ENCODE measurements around the gene PAX7. TPM values are rescaled to one million over a fixed set of nuclear protein-coding genes. Genes with fewer than 3 reads are reported as not detected.

Gene PAX7
- total RNA-seq, 2 donors from 2014 or later: not detected

GRCh38 chr1:18721041-18721440 lies 90.4 kb downstream of the PAX7 start:
- Mint-ChIP-seq H3K4me3 (no peak overlapping the region), H3K9me3 (no peaks in the 10 kb centered on the region), H3K36me3 (no peaks in the 10 kb centered on the region), H3K27ac (no peak overlapping the region), H3K27me3 (peaks cover 48 to 61% of the 10 kb centered on the region in 2 donors), H3K4me1 (ENCODE audit: low read depth in 2 of 2) (peaks cover 0 to 8% of the 10 kb centered on the region in 2 donors)
- DNase-seq (ENCODE audit: low spot score): no peak
- ATAC-seq: no peak

DNA sequence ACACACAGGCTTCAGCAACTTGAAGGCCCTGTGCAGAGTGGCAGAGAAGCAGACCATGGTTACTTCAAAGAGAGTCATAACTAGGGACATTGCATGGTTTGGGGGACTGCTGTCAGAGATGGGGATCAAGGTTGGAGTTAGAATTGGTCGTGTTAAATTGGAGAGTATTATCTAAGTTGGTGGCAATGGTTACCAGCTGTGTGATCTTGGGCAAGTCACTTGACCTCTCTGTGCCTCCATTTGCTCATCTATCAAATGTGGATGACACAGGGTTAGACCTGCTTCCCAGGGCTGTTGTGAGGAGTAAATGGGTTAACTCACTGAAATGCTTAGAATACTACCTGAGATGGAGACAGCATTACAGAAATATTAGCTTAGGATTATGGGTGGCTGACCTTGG lies 91.1 kb downstream of the PAX7 start:
- H3K36me3 Mint-ChIP-seq: no peaks in the 10 kb centered on the region
- no peak overlapping the region for H3K27ac Mint-ChIP-seq
- H3K27me3 Mint-ChIP-seq: peaks cover 42 to 61% of the 10 kb centered on the region in 2 donors
- H3K9me3 Mint-ChIP-seq: no peaks in the 10 kb centered on the region
- no peak for ATAC-seq
- no peak overlapping the region for H3K4me3 Mint-ChIP-seq
- DNase-seq (ENCODE audit: low spot score): no peak
- H3K4me1 Mint-ChIP-seq (ENCODE audit: low read depth in 2 of 2): peaks cover 0 to 4% of the 10 kb centered on the region in 2 donors

GRCh38 chr1:18722270-18722669 lies 91.6 kb downstream of the PAX7 start:
- Mint-ChIP-seq H3K27me3 (peaks cover 46 to 63% of the 10 kb centered on the region in 2 donors), H3K4me1 (ENCODE audit: low read depth in 2 of 2) (peaks cover 0 to 4% of the 10 kb centered on the region in 2 donors), H3K36me3 (no peaks in the 10 kb centered on the region), H3K9me3 (no peaks in the 10 kb centered on the region), H3K4me3 (no peak overlapping the region), H3K27ac (no peak overlapping the region)
- no peak for DNase-seq (ENCODE audit: low spot score)
- no peak for ATAC-seq

- H3K27ac Mint-ChIP-seq: no peak overlapping the region
- H3K4me1 Mint-ChIP-seq (ENCODE audit: low read depth in 2 of 2): no peaks in the 10 kb centered on the region
- peaks cover 45 to 63% of the 10 kb centered on the region in 2 donors for H3K27me3 Mint-ChIP-seq
- no peaks in the 10 kb centered on the region for H3K36me3 Mint-ChIP-seq
- DNase-seq (ENCODE audit: low spot score) (no peak), ATAC-seq (no peak)
- H3K9me3 Mint-ChIP-seq: no peaks in the 10 kb centered on the region
- H3K4me3 Mint-ChIP-seq: no peak overlapping the region
These were observed 92.6 kb downstream of the PAX7 start for GRCh38 chr1:18723206-18723605.

- Mint-ChIP-seq H3K4me1 (ENCODE audit: low read depth in 2 of 2) (no peaks in the 10 kb centered on the region), H3K27ac (no peak overlapping the region), H3K36me3 (no peaks in the 10 kb centered on the region), H3K4me3 (no peak overlapping the region), H3K27me3 (peaks cover 47 to 67% of the 10 kb centered on the region in 2 donors), H3K9me3 (no peaks in the 10 kb centered on the region)
- DNase-seq (ENCODE audit: low spot score) (no peak), ATAC-seq (no peak)
These were observed 93.2 kb downstream of the PAX7 start for GRCh38 chr1:18723701-18724411.

GRCh38 chr1:18724801-18725200 lies 94.2 kb downstream of the PAX7 start:
- H3K4me3 Mint-ChIP-seq: no peak overlapping the region
- H3K36me3 Mint-ChIP-seq: no peaks in the 10 kb centered on the region
- H3K4me1 Mint-ChIP-seq (ENCODE audit: low read depth in 2 of 2): no peaks in the 10 kb centered on the region
- no peak for ATAC-seq
- H3K27ac Mint-ChIP-seq: no peak overlapping the region
- H3K9me3 Mint-ChIP-seq: no peaks in the 10 kb centered on the region
- no peak for DNase-seq (ENCODE audit: low spot score)
- H3K27me3 Mint-ChIP-seq: peaks cover 50 to 73% of the 10 kb centered on the region in 2 donors

- Mint-ChIP-seq H3K4me1 (ENCODE audit: low read depth in 2 of 2) (no peaks in the 10 kb centered on the region), H3K9me3 (no peaks in the 10 kb centered on the region), H3K36me3 (no peaks in the 10 kb centered on the region), H3K27ac (no peak overlapping the region), H3K27me3 (peaks cover 45 to 68% of the 10 kb centered on the region in 2 donors), H3K4me3 (no peak overlapping the region)
- DNase-seq (ENCODE audit: low spot score) (no peak), ATAC-seq (no peak)
These were observed 94.7 kb downstream of the PAX7 start for GRCh38 chr1:18725231-18725895.

GRCh38 chr1:18726368-18726767 lies 95.7 kb downstream of the PAX7 start:
- DNase-seq (ENCODE audit: low spot score): no peak
- Mint-ChIP-seq H3K9me3 (no peaks in the 10 kb centered on the region), H3K27me3 (peaks cover 39 to 61% of the 10 kb centered on the region in 2 donors), H3K27ac (no peak overlapping the region), H3K36me3 (no peaks in the 10 kb centered on the region), H3K4me1 (ENCODE audit: low read depth in 2 of 2) (no peaks in the 10 kb centered on the region), H3K4me3 (no peak overlapping the region)
- no peak for ATAC-seq

- Mint-ChIP-seq H3K4me1 (ENCODE audit: low read depth in 2 of 2) (no peaks in the 10 kb centered on the region), H3K9me3 (no peaks in the 10 kb centered on the region), H3K27me3 (peaks cover 33 to 58% of the 10 kb centered on the region in 2 donors), H3K4me3 (no peak overlapping the region), H3K27ac (no peak overlapping the region), H3K36me3 (no peaks in the 10 kb centered on the region)
- DNase-seq (ENCODE audit: low spot score) (no peak), ATAC-seq (no peak)
These were observed 97.3 kb downstream of the PAX7 start for GRCh38 chr1:18727956-18728355.

DNA sequence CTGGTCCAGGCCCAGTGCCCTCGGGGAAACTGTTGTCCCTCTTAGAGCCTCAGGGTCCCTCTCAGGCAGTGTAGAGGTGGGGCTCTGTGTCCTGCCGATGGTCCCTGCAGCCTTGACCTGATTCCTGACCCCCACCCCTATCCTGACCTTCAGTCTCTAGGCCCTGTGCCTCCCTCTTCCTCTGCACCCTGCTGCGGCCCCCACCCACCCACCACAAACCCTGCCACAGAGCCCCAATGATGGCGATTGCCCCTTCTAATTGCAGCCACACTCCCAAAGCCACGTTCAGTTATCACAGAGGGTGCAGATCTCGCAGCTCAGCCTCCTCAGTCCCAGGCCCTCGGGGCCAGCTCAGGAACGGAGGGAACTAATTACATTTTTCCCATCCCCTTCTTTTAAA lies 99.7 kb downstream of the PAX7 start:
- Mint-ChIP-seq H3K27ac (no peak overlapping the region), H3K4me3 (no peak overlapping the region), H3K36me3 (no peaks in the 10 kb centered on the region), H3K4me1 (ENCODE audit: low read depth in 2 of 2) (no peaks in the 10 kb centered on the region), H3K9me3 (no peaks in the 10 kb centered on the region), H3K27me3 (peaks cover 37 to 56% of the 10 kb centered on the region in 2 donors)
- ATAC-seq (no peak), DNase-seq (ENCODE audit: low spot score) (no peak)

DNA sequence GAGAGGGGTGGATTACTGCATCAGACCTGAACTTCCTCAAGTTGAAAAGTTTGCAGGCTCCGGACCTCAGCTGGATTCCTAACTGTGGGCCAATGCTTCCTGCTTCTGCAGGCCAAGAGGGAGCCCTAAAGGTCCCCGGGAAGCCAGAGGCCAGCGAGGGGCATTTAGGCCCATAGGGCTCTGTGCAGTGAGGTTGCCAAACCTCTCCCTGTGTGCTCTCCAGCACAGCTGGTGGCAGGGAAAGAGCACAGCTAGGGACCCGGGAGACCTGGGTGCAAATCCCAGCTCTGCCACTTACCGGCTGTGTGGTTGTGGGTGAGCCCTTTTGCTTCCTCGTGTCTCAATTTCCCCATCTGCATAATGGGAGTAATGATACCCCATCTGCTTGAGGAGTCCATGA lies 100.5 kb downstream of the PAX7 start:
- peaks cover 32 to 48% of the 10 kb centered on the region in 2 donors for H3K27me3 Mint-ChIP-seq
- no peak for DNase-seq (ENCODE audit: low spot score)

DNA sequence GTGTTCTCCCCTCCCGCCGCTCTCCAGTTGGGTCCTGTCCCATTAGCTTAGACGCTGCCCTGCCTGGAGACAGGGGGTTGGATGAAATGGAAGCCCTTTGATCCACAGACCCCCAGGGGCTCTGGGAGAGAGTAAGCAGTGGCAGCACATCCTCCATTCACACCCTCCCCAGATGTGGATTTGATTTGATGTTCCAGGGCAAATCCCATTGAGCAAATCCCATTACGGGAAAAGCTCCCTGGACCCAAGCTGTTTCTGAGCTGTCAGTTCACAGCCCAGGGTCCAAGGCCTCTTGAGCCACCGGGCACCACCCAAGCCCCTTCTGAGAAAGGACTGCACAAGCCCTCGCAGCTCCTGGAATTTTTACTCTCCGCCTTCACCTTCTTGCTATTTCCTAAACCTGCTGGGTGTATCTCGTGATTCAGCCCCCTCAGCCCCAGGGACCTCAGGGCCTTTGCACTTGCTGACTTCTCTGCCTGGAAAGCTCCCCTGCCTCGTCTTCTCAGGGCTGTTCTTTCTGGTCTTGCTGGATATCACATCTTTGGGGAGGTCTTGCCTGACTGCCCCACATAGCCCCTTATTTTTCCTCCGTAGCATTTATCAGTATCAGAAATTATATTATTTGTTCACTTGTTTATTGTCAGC lies 101.1 kb downstream of the PAX7 start:
- Mint-ChIP-seq H3K9me3 (no peaks in the 10 kb centered on the region), H3K4me3 (no peak overlapping the region), H3K27ac (no peak overlapping the region), H3K36me3 (no peaks in the 10 kb centered on the region), H3K27me3 (peaks cover 32 to 42% of the 10 kb centered on the region in 2 donors), H3K4me1 (ENCODE audit: low read depth in 2 of 2) (no peaks in the 10 kb centered on the region)
- ATAC-seq (no peak), DNase-seq (ENCODE audit: low spot score) (no peak)

More for the DNA sequence above, 100.5 kb downstream of the PAX7 start:
- Mint-ChIP-seq H3K9me3 (no peaks in the 10 kb centered on the region), H3K36me3 (no peaks in the 10 kb centered on the region), H3K27ac (no peak overlapping the region), H3K4me1 (ENCODE audit: low read depth in 2 of 2) (no peaks in the 10 kb centered on the region), H3K4me3 (no peak overlapping the region)
- ATAC-seq: no peak

DNA sequence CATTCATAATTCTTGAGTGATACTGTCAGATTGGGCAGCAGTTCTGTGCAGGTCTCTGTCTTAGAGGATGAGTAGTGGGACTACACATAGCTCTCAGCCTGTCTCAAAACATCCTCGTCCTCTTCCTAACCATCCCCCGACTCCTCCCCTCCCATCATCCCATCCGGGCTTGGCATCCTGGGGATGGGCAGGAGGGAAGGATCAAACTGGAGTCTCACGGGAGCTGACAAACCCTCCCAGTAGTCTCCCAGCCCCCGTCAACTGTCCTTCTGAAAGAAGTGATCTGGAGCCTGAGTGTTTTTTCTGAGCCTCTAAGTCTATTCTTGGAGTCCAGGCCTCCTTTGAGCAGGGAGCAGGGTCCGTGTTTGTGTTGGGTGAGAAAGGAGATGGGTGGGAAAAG lies 102.0 kb downstream of the PAX7 start:
- Mint-ChIP-seq H3K36me3 (no peaks in the 10 kb centered on the region), H3K9me3 (no peaks in the 10 kb centered on the region), H3K27me3 (peaks cover 24 to 33% of the 10 kb centered on the region in 2 donors), H3K4me1 (ENCODE audit: low read depth in 2 of 2) (no peaks in the 10 kb centered on the region), H3K27ac (no peak overlapping the region), H3K4me3 (no peak overlapping the region)
- no peak for DNase-seq (ENCODE audit: low spot score)
- no peak for ATAC-seq

DNA sequence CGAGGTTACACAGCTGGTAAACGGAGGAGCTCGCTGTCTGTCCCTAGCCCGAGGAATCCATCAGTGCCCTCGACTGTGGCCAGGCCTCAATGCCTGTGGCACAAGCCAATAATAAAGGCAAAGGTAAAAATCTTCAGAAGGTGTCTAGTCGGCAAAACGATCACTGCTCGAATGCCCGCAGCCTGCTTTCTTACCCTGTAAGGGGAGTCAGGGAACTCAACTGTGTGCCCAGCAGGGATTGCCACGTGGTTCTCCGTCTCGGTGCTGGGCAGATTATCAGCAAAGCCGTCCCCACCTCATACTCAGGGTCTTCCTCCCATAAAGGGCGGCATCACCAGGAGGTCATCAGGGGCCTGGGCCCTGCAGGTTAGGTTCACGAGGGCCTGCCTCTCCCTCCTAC lies 103.4 kb downstream of the PAX7 start:
- H3K27me3 Mint-ChIP-seq: peaks cover 24 to 25% of the 10 kb centered on the region in 2 donors
- no peaks in the 10 kb centered on the region for H3K36me3 Mint-ChIP-seq
- no peaks in the 10 kb centered on the region for H3K4me1 Mint-ChIP-seq (ENCODE audit: low read depth in 2 of 2)
- ATAC-seq (no peak), DNase-seq (ENCODE audit: low spot score) (no peak)
- H3K9me3 Mint-ChIP-seq: no peaks in the 10 kb centered on the region
- no peak overlapping the region for H3K4me3 Mint-ChIP-seq
- H3K27ac Mint-ChIP-seq: no peak overlapping the region

All from natural killer cell treated with Interleukin-12 subunit alpha and Interleukin-12 subunit beta and Interleukin-15 and Interleukin-18, amount 100 ng/mL, for 72 hours (primary cell).